Stimulated activated CD4-positive, alpha-beta T cell treated with anti-CD3 and anti-CD28 coated beads, Interleukin-1b, Interleukin-23, amount 100 ng/mL, for 4 hours (primary cell): ENCODE results near the gene ERN1.
"Not testable (repeated sequence)": the region's sequence is repeated elsewhere in the genome, so short reads cannot be mapped to it uniquely, and the experiment has no call there.

ENCODE experiments used
- DNase-seq, 2 donors: peaks; one replicate each; pipeline ENCODE4 v3.0.0-alpha.2; 2020; ENCODE audit warnings: low read depth in 2 of 2

ERN1 gene

DNA sequence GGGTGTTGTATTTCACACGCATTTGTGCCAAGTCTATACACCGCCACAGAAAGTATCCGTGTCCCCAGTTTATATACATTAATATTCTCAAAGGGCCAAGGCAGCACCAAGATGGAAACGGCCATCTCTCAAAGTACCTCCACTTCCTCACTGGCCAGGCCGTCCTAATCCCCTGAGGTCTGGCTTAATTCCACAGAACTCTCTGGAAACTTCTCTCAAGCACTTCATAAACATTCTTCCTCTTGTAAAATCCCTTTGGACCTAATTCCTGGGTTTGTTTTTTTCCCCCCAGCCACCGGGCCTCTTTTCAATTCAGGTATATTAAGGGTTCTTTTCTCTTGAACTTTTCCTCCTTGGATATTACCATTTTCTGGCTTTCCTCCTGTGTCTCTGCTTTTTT lies 5.1 kb upstream of the ERN1 start:
- DNase-seq, result no peak

DNA sequence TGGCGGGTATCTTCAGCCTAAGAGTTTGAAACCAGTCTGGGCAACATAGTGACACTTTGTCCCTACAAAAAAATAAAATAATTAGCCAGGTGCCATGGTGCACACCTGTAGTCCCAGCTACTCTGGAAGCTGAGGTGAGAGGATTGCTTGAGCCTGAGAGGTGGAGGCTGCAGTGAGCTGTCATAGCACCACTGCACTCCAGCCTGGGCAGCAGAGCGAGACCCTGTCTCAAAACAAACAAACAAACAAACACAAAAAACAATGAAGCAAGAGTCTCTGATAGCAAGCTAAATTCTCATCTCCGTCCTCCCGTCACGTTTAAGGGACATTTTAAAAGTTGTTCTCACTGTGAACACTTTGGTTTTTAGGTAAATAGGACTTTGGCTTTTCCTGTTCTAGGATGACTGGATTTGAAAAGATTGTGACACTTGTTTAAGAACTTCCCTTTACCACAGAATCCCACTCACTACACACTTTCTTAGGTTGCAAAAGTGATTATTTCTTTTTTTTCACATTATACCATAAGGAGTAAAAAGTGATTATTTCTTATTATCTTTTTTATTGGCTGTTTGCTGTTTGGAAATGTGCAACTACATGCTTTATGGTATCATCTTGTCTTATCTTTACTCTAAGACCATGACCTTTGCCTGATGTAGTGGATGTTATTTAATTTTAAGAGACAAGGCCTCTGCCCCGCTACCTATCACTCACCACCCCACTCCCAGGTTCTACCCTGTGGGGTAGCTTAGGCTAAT lies 4.4 kb upstream of the ERN1 start:
- no peak for DNase-seq

DNA sequence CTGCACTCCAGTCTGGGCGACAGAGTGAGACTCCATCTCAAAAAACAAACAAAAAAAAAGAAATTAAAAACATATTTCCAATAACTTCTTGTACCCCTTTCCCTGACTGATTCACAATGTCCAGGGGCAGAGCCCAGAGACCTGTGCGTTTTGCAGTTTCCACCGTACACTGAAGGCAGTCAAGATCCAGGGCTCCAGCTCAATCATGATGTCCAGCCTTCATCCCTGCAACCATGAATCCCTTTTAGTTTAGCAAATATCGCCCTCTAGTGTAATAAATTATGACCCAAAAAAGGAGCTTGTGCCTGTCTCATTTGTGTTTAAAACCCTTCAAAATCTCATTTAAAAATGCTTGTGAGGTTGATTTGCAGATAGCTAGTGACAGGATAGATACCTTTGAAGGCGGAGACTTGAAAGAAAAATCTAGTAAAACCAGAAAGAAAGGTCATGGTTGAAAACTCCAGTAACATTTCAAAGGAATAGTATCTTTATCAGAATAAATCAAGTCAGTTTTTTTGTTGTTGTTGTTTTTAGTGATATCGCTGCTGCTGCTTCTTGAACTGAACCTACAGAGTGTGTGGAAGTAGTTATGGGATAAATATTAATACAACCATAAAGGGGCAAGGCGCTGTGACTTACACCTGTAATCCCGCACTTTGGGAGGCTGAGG lies 3.7 kb upstream of the ERN1 start:
- no peak for DNase-seq

DNA sequence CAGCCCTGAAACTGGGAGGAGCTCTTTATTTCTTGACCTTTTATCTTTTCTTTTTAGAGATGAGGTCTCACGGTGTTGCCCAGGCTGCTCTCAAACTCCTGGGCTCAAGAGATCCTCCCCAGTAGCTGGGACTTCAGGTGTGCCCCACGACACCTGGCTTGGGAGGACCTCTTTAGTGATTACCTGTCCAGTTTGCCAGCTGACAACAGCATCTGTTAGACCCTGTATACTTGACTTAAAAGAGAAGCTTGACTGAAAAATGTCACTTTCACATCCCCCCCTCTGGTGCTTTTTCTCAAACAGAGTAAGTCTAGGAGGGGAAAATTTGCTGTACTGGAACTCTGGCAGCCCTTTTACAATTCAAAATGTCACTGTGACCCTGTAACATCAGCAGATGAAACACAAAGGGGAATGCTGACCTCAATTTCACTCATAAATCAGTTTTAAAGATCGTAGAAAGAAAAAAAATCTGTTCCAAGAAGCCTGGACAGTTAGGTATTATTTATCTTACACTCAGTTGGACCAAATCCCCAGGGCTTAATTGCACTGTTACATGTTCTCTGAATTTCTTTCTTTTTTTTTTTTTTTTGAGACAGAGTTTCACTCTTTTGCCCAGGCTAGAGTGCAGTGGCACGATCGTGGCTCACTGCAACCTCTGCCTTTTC lies 1.8 kb upstream of the ERN1 start:
- no peak for DNase-seq

DNA sequence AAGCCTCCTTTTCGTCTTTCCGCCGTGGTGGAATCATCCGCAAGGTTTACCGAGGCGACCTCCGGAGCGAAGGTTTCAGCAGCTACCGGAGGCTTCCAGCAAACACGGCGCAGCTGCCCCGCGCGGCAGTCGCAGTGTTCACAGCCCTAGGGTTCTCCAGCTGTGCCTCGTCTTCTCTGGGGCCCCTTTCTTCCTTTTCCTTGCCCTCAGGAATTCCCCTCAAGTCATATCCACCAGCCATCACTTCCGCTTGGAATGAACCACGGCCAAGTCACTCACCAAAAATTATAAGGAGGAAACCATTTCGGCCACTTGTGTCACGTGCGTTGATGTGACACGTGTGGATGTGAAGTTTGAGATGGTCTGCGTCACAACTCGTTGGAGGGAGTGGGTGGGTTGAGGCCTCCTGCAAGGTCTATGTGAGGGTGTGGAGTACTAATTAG lies 636 bp upstream of the ERN1 start:
- DNase-seq, result peak; percentile 36 to 43

DNA sequence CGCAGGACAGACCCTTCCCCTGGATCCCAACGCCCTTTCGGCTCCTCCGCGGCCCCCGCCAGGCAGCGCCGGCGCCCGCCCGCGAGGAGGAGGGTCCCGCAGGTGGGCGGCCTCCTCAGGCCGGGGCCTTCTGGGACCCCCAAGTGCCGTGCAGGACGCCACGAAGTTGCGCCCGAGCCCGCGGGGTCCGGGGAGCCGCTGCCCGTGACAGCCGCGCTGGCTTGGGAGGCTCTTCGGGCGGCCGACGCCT lies 504 bp downstream of the ERN1 start:
- peak in 1 of 2 donors; percentile 29 for DNase-seq

DNA sequence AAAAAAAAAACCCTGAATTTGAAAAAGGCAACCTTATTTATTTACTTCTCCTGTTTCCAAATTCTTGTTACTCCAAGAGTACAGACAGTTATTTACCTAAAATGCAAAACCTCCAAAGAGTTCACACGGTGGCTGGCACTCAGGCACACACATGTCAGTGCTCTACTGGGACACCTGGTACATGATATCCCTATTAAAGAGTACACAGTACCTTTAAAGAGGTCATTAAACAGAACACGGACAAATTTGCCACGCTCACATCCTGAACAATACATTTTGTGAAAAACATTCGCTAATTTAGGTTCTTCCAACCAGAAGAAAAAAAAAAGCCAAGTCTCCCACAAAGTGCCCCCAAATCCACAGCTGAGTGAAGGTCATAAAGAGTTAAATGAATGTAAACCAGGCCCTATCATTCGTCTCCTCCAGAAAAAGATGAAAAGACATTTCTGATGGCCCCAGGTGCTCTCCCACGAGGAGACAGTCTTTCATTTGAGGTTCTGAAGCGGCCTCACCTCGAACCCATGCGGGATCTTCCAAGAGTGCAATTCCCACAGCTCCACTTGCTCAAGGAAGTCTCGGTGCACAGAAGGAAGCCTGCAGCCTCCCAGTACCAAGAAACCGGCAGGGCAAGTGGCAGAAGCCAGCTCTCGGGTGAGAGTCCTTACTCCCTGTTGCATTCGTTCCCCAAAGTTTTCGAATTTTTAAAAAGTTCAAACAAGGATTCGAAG lies 993 bp downstream of the ERN1 start:
- no peak for DNase-seq

DNA sequence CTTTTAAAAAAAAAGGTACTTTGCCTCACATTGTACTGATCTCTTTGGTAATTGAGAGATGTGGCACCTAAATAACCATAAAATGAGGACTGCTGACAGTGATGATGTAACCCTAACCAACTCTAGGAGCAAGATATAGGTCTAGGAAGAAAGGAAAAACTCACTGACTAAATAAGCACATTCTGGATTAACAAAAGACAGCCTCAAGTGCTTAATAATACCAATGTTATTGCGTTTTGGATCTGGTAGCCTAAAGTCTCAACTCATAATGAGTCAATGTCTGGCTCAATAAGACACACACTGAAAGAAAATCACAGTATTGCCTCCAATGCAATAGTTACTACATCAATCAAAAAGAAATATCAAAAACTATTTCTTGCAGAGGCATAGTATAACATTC lies 3.0 kb downstream of the ERN1 start:
- DNase-seq, result no peak

DNA sequence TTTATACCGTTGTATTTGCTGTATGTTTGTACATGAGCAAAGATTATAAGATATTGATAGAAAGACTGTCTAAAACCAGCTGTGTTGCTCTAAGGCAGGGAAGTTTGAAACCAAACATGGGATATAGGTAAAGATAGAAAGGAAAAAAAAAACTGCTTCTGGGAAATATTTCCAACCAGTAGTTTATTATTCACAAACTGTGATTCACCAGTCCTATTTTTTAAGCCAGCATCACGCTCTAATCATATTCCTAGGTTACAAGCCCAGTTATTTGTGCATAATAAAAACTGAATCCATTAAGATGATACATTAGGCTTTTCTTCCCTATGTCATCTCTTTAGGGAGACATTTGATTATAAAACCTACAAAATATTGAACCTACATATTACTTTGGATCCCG lies 4.0 kb downstream of the ERN1 start:
- no peak for DNase-seq

DNA sequence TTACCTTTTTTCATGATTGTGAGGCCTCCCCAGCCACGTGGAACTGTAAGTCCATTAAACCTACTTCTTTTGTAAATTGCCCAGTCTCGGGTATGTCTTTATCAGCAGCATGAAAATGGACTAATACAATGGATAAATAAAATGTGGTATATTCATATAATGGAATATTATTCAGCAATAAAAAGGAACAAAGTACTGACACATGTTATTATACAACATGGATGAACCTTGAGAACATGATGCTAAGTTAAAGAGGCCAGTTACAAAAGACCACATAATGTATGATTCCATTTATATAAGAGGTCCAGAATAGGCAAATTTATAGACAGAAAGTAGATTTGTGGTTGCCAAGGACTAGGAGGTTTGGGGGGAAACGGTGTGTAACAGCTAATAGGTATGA lies 5.3 kb downstream of the ERN1 start:
- DNase-seq, result no peak

DNA sequence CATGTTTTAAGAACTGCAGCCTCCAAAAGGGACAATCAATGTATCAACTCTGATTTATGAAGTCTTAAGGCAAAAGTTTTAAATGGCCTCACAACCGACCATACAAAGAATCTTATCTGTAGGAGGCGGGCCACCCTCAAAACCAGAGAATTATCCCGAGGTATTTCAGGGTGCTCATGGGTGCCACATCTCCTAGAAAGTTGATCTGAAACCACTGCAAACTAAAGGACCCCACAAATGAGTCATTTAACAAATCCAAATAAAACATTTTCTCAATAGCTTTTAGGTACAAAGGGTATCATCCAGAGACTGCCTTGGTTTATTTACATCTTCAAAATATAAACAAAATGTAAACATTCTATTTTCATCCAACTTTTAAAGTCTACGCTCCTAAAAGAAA lies 6.8 kb downstream of the ERN1 start:
- no peak for DNase-seq

DNA sequence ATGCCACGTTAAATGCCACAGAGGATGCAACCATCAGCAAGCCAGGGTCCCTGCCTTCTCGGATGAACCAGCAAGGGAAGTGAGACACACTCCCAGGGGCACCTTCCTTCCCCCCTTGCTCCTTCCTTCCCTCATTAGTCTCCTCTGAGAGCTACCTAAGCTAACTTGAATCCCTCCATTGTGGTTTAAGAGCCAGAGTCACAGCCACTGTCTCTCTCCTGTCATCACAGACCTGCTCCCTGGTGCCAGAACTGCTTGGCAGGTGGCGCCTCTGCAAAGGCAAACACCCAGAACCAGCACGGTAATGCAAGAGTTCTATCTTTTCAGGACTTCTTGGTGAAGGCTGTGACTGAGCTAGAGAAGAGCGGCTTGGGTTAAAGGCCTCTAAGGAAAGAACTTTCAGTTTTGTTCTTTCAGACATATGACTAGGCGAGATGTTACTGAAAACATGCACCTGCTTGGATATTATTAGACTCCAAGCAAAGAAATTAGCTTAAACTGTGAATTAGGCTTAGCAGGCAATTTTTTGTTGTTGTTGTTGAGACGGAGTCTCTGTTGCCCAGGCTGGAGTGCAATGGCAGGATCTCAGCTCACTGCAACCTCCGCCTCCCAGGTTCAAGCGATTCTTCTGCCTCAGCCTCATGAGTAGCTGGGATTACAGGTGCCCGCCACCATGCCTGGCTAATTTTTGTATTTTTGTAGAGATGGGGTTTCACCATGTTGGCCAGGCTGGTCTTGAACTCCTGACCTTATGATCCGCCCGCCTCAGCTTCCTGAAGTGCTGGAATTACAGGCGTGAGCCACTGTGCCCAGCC lies 8.8 kb downstream of the ERN1 start:
- DNase-seq, result not testable (repeated sequence)

DNA sequence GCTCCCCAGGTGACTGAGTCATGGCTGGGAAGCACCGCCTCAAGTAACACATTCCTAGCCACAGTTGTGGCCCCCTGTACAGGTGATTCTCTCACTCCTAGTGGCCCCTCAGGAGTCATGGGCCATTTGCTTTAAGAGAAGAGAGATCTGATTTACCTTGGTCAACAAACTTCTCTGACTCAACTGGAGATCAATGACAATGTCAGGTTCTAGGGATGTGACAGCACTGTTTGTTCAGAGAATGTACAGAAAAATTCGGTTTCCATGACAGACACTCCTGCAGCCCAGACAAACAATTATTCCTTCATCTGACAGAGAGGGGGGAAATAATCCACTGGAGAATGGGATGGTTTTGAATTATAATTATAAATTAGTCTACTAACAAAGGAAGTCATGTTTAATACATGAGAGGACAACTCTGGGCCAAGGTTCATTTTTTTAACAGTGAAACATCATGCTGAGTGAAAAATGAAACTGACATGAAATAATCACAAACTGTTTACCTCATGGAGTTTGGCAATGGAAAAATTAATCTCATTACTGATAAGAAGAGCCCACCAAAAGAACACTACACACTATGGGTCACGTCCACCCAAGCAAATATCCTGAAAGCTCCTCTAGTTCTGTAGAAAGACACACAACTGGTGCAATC lies 9.7 kb downstream of the ERN1 start:
- no peak for DNase-seq

DNA sequence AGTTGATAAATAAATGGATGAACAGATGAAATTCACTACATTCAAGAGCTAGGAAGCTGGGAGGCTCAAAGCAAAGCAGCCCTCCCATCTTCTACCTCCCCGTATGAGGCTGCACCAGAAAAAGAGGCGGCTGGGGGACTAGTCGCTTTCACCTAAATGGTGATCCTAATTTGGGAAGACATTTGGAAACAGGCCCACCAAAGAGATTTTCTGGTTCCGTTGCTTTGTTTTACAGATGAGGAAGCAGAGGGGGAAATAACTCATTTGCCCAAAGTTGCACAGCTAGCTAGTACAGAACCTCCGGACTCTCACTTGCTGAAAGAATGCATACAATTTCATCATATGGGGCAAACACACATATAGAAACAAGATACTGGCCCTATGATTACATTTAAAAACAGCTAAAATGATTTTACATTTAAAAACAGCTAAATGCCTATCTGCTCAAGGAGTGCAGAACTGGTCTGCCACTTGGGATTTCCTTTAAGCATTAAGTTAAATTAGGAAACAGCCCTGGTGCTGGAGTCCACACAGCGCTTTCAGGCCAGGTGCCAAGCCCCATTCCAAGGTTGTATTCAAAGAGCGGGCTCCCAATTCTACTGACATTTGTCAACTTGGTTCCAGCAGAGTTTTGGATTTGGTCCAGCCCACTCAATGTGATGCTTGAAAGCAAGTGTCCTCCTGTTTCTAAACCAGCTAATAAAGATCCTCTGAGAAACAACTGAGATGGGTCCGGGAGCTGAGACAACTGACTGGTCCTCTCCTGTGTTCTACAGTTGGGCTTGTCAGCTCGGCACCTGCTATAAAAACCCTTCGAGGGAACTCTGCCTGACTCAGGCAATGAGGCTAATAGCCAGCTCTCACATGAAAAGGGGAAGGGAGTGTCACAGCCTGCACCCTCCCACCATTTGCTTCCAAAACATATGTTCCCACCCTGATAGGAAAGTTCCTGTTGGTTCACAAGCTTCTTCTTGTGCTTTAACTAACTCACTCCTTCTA lies 11.7 kb downstream of the ERN1 start:
- DNase-seq, result no peak

DNA sequence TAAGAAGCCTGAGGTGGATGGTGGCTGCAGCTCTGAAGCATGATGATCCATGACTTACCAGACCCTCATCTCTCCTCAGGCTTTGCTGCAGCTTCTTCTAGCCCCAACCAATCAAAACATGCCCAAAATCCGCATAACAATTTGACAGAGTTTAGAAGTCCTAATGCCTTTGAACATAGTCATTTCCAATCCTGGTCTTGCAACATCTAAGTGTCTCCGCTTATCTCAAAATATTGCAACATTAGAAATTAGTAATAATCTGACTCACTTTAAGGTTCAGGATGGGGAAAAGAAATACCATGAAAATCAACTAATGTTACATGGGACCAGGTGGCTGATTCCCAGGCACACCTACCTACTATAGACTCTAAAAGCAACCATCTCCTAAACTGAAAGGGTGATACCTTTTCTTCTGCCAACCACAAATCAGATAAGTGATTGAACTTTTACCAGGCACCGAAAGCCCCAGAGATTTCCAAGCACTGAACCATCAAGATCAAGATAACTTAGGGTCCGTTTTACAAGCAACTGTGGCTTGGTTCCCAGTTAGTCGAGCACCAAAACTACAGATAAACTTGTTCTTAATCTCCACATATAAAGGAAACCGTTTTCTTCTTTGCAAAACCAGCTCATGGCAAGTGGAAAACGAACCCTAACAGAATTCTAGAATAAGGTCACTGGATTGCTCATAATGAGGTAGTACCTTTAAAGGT lies 14.0 kb downstream of the ERN1 start:
- no peak for DNase-seq

DNA sequence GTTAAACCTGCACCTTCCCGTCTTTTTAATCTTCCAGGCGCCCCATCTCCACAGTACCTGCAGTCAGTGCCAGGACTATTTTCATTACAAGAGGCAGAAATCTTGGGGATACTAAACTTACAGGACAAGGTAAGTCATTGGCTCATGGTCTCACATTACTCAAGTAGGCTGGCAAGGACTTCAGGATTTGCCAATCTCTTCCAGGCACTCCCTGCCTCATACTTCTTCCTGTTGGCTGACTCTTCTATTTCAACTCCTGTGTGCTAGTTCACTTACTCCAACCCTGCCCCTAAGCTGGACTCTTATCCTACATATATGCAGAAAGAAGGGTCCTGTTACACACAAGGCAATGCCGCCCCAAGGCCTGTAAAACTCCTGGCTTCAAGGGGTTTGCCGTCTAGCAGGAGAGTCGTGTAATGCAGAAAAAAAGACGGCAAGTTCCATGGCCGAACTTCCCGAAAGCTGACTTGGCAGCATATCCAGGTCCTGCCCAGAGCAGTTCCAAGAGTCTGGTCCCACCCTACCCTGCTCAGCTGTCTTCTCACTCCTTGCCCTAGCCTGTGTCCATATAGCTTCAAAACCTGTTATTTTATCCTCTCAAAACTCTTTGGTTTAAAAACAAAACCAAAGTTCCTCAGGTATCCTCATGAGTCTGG lies 14.8 kb downstream of the ERN1 start:
- no peak for DNase-seq

DNA sequence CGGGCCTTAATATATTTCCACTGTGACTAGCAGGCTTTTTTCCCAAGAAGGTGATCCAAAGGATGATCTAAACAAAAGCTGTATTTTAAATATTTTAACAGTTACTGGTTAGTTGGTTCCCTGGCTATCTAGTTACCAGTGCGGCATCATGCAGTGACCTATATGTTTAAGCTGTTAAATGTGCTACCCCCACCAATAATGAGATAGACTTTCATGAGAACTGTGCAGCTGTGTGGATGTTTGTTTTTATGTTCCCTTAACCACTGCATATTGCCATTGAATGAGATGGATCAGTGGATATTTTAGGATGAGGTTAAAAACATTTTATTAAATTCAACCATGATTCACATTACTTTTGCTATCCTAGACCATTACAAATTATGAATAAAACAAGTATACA lies 16.9 kb downstream of the ERN1 start:
- DNase-seq, result no peak

DNA sequence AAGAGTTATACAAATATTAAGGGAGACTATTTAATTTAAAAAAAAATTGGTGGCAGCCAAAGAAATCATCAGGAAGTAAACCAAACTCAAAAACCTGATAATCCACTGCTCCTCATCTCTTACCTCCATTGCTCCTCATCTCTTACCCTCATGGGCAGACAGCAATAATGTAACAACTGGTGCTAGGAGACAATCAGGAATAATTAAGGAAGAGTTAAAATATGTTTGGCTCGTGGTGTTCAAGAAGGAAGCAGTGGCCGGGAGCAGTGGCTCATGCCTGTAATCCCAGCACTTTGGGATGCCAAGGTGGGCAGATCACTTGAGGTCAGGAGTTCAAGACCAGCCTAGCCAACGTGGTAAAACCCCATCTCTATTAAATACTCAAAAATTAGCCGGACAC lies 18.1 kb downstream of the ERN1 start:
- DNase-seq, result no peak
